Keratinocyte (primary cell): Measurements from ENCODE around the gene HBA1. TPM values are rescaled to one million over a fixed set of nuclear protein-coding genes. Genes with fewer than 3 reads are reported as not detected.

ENCODE experiments used
- DNase-seq: peaks from one replicate; pipeline ENCODE4 v3.0.0-alpha.2; 2011; ENCODE audit warnings: low read depth, missing footprints, low spot score
- FAIRE-seq: peaks from 2 replicates; lab custom pipeline; 2011; peaks lifted over from hg19 to GRCh38; lab: Jason Lieb, UNC
- H2AFZ ChIP-seq: 2 replicates; pipeline ENCODE4 v1.6.0; 2012; ENCODE audit warnings: low read length, control low read depth, inconsistent platforms; ENCODE audit not compliant: control insufficient read depth
- H3K27ac ChIP-seq: 2 replicates; pipeline ENCODE4 v1.5.1; 2011; ENCODE audit warnings: low read length; ENCODE audit not compliant: control insufficient read depth, insufficient read depth
- H3K27me3 ChIP-seq: 3 replicates; pipeline ENCODE4 v1.6.0; 2011; ENCODE audit warnings: low read length; ENCODE audit not compliant: control insufficient read depth, insufficient read depth; ENCODE audit errors: extremely low read depth
- H3K36me3 ChIP-seq, 2 experiments: 2 replicates in 1 of 2; 3 replicates in 1 of 2; pipeline ENCODE4 v1.5.1; 2011; ENCODE audit warnings: low read length in 2 of 2, mild to moderate bottlenecking in 1 of 2; ENCODE audit not compliant: control insufficient read depth in 2 of 2, insufficient read depth in 2 of 2; ENCODE audit errors: extremely low read depth in 1 of 2
- H3K4me1 ChIP-seq: 3 replicates; pipeline ENCODE4 v1.5.1; 2011; ENCODE audit warnings: low read length; ENCODE audit not compliant: control insufficient read depth, insufficient read depth; ENCODE audit errors: extremely low read depth
- H3K4me2 ChIP-seq: 3 replicates; pipeline ENCODE4 v1.6.0; 2011; ENCODE audit warnings: low read depth, low read length; ENCODE audit not compliant: control insufficient read depth, insufficient read depth; ENCODE audit errors: extremely low read depth
- H3K4me3 ChIP-seq, 3 experiments: fragments of 200-600 bp in 1 of 3; sonication (generic) in 1 of 3; 2 replicates in 2 of 3; 3 replicates in 1 of 3; pipeline ENCODE4 v1.5.1; 2011 to 2016; ENCODE audit warnings: low read length in 3 of 3, mild to moderate bottlenecking in 3 of 3, control low read depth in 2 of 3, inconsistent platforms in 1 of 3, low read depth in 1 of 3, mixed read lengths in 1 of 3, mixed run types in 1 of 3, moderate library complexity in 1 of 3; ENCODE audit not compliant: control insufficient read depth in 2 of 3, insufficient read depth in 2 of 3; ENCODE audit errors: extremely low read depth in 1 of 3
- H3K79me2 ChIP-seq: 2 replicates; pipeline ENCODE4 v1.6.0; 2012; ENCODE audit warnings: low read length; ENCODE audit not compliant: control insufficient read depth, insufficient read depth
- H3K9ac ChIP-seq: 3 replicates; pipeline ENCODE4 v1.6.0; 2011; ENCODE audit warnings: low read length; ENCODE audit not compliant: control insufficient read depth, insufficient read depth; ENCODE audit errors: extremely low read depth
- H3K9me1 ChIP-seq: 3 replicates; pipeline ENCODE4 v1.6.0; 2011; ENCODE audit warnings: low read length; ENCODE audit not compliant: control insufficient read depth, insufficient read depth; ENCODE audit errors: extremely low read depth
- H3K9me3 ChIP-seq: 2 replicates; pipeline ENCODE4 v1.5.1; 2012; ENCODE audit warnings: low read depth, low read length; ENCODE audit not compliant: control insufficient read depth
- H4K20me1 ChIP-seq: 3 replicates; pipeline ENCODE4 v1.6.0; 2011; ENCODE audit warnings: low read length; ENCODE audit not compliant: control insufficient read depth, insufficient read depth; ENCODE audit errors: extremely low read depth
- EZH2 ChIP-seq: IDR thresholded peaks from one replicate; pipeline ENCODE4 v1.6.1; 2012; ENCODE audit warnings: inconsistent platforms, mild to moderate bottlenecking, low read length, moderate library complexity
- dilution Hi-C: fragments of 300-500 bp; cut with MboI; formaldehyde crosslinking; loops from one replicate; pipeline ENCODE4 v1.7.0; 2020; ENCODE audit warnings: low sequenced_read_pairs; ENCODE audit not compliant: extremely low pct_ligation_motif_present
- polyA plus RNA-seq, 5 experiments: library from polyadenylated mRNA; depleted of rRNA in 3 of 5; stranded (reverse) in 3 of 5; stranded (forward) in 1 of 5; unstranded in 1 of 5; fragments of >200 nt; gene quantifications; 1 replicate in 1 of 5; 2 replicates in 3 of 5; 3 replicates in 1 of 5; pipeline versions ENCODE4 v1.2.1 to v1.2.3, GENCODE V29; 2011 to 2012; ENCODE audit warnings: missing spikeins in 2 of 5, low read depth in 1 of 5, low replicate concordance in 1 of 5
- TF ChIP-seq, protein P1 (sequence below), 3 experiments: IDR thresholded peaks in 1 of 3; conservative IDR thresholded peaks in 1 of 3; optimal IDR thresholded peaks in 1 of 3; 2 replicates in 2 of 3; 3 replicates in 1 of 3; pipeline versions ENCODE3 to v1.5.1; 2011; ENCODE audit warnings: low read length in 3 of 3, mild to moderate bottlenecking in 3 of 3, moderate library complexity in 2 of 3, control low read depth in 1 of 3, inconsistent platforms in 1 of 3; ENCODE audit not compliant: insufficient read depth in 2 of 3; ENCODE audit errors: extremely low read depth in 1 of 3

Gene HBA1
- polyA plus RNA-seq, 1 donor (not counting 4 experiments of a cell fraction or from before 2014, with no cell fraction given): 0.24 TPM

DNA sequence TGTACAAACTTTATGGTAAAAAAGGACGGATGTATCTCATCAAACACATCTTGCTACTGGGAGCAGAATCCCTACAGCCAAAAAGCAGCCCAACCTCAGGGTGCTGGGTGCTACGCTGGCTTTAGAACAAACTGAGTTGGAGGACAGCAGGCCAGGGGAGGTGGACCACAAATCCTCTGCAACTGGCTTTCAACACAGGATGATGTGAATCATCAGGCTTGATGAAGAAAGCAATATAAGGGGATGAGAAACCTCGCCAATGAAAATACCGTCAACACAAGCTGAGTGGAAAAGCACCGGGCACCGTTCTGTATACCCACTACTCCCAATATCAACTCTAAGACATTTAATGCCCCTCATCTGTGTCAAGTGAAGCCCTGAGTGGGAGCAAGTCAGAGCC is 18.0 kb downstream of the HBA1 start:
- peaks cover 9% of the 10 kb centered on the region for H4K20me1 ChIP-seq
- no peaks in the 10 kb centered on the region for H3K4me1 ChIP-seq
- peaks cover 3% of the 10 kb centered on the region for H3K79me2 ChIP-seq
- H3K4me3 ChIP-seq: no peak overlapping the region
- dilution Hi-C loops: no loop called here
- H3K27ac ChIP-seq: no peak overlapping the region
- H3K36me3 ChIP-seq: peaks cover 37 to 44% of the 10 kb centered on the region in 2 experiments
- no peak overlapping the region for H2AFZ ChIP-seq
- H3K27me3 ChIP-seq: no peaks in the 10 kb centered on the region
- H3K9me1 ChIP-seq: no peaks in the 10 kb centered on the region
- DNase-seq (no peak), FAIRE-seq (no peak)
- no peaks in the 10 kb centered on the region for H3K9me3 ChIP-seq
- no peak for TF ChIP-seq EZH2
- TF ChIP-seq, protein P1, sequence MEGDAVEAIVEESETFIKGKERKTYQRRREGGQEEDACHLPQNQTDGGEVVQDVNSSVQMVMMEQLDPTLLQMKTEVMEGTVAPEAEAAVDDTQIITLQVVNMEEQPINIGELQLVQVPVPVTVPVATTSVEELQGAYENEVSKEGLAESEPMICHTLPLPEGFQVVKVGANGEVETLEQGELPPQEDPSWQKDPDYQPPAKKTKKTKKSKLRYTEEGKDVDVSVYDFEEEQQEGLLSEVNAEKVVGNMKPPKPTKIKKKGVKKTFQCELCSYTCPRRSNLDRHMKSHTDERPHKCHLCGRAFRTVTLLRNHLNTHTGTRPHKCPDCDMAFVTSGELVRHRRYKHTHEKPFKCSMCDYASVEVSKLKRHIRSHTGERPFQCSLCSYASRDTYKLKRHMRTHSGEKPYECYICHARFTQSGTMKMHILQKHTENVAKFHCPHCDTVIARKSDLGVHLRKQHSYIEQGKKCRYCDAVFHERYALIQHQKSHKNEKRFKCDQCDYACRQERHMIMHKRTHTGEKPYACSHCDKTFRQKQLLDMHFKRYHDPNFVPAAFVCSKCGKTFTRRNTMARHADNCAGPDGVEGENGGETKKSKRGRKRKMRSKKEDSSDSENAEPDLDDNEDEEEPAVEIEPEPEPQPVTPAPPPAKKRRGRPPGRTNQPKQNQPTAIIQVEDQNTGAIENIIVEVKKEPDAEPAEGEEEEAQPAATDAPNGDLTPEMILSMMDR (optimal IDR thresholded peaks at IDR 0.05 in 1 of 3, IDR thresholded peaks at IDR 0.05 in 1 of 3, conservative IDR thresholded peaks at IDR 0.05 in 1 of 3; ENCODE audit: extremely low read depth in 1 of 3, insufficient read depth in 2 of 3, low read length in 3 of 3): no peak
- H3K4me2 ChIP-seq: no peak overlapping the region
- H3K9ac ChIP-seq: no peak overlapping the region

DNA sequence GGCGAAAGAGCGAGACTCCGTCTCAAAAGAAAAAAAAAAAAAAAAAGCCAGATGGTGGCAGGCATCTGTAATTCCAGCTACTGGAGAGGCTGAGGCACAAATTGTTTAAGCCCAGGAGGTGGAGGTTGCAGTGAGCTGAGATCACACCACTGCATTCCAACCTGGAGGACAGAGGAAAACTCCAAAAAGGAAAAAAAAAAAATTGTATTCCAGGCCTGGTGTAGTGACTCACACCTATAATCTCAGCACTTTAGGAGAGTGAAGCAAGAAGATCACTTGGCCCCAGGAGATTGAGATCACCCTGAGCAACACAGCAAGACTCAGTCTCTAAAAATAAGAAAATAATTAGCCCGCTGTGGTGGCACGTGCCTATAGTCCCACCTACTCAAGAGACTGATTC is 23.9 kb downstream of the HBA1 start:
- peaks cover 8% of the 10 kb centered on the region for H3K79me2 ChIP-seq
- no peaks in the 10 kb centered on the region for H3K4me1 ChIP-seq
- H3K27ac ChIP-seq: no peak overlapping the region
- H3K9me3 ChIP-seq: no peaks in the 10 kb centered on the region
- no peak overlapping the region for H3K9ac ChIP-seq
- H2AFZ ChIP-seq: no peak overlapping the region
- no peaks in the 10 kb centered on the region for H4K20me1 ChIP-seq
- TF ChIP-seq, protein P1 (optimal IDR thresholded peaks at IDR 0.05 in 1 of 3, IDR thresholded peaks at IDR 0.05 in 1 of 3, conservative IDR thresholded peaks at IDR 0.05 in 1 of 3; ENCODE audit: extremely low read depth in 1 of 3, insufficient read depth in 2 of 3, low read length in 3 of 3): no peak
- no peak for TF ChIP-seq EZH2
- no peak for DNase-seq
- peaks cover 21 to 25% of the 10 kb centered on the region in 2 experiments for H3K36me3 ChIP-seq
- FAIRE-seq: no peak
- H3K4me2 ChIP-seq: no peak overlapping the region
- dilution Hi-C loops: no loop called here
- H3K27me3 ChIP-seq: no peaks in the 10 kb centered on the region
- no peak overlapping the region for H3K4me3 ChIP-seq
- no peaks in the 10 kb centered on the region for H3K9me1 ChIP-seq
